Mammary epithelial cell (primary cell): ENCODE results near the gene STT3B.

Experiments used
- CTCF ChIP-seq, 2 donors: IDR thresholded peaks in 1 of 2; conservative IDR thresholded peaks in 1 of 2; 2 replicates each; pipeline ENCODE4 v1.5.1; 2011 to 2012; ENCODE audit warnings: inconsistent platforms in 2 of 2, low read length in 2 of 2, mild to moderate bottlenecking in 2 of 2, control low read depth in 1 of 2, low read depth in 1 of 2; ENCODE audit not compliant: insufficient read depth in 1 of 2; ENCODE audit errors: extremely low read depth in 1 of 2
- EZH2 ChIP-seq: IDR thresholded peaks from 2 replicates; pipeline ENCODE4 v1.6.1; 2012; ENCODE audit warnings: low read length, inconsistent platforms, borderline replicate concordance

DNA sequence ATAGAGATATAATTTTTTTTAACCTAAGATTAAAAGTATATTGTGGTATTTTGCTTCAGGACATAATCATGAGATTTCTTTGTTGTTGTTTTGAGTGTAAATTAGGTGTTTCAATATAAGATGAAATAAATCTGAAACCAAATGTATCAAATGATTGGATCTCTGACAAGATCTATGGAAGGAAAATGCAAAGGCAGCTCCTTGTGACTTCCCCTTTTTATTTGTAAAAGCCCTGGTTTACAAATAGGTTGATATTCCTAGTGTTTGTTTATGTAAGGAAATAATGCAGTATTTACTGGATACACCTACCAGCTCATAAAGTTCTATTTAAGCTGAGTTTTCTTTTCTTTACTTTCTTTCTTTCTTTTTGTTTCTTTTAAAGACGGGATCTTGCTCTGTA lies 35.9 kb downstream of the STT3B start:
- TF ChIP-seq EZH2 = no peak
- TF ChIP-seq CTCF (conservative IDR thresholded peaks at IDR 0.05 in 1 of 2, IDR thresholded peaks at IDR 0.05 in 1 of 2; ENCODE audit: extremely low read depth in 1 of 2, insufficient read depth in 1 of 2, low read depth in 1 of 2, low read length in 2 of 2) = no peak
